Hepatocyte (in vitro differentiated cells): ENCODE measurements around the gene ZNF865. TPM values are rescaled to one million over a fixed set of nuclear protein-coding genes. Genes with fewer than 3 reads are reported as not detected.
A peak's percentile ranks its signal among the peaks of the same experiment; 100 is the strongest.

Experiments used
- DNase-seq: peaks from one replicate; pipeline ENCODE4 v3.0.0-alpha.2; 2016; ENCODE audit warnings: low spot score
- H2AFZ ChIP-seq: fragments of 200-600 bp; sonication (generic); 2 replicates; pipeline ENCODE4 v1.6.0; 2016; ENCODE audit warnings: antibody characterized with exemption, mild to moderate bottlenecking
- H3K27ac ChIP-seq: fragments of 200-600 bp; sonication (generic); 2 replicates; pipeline ENCODE4 v1.5.1; 2016; ENCODE audit warnings: mild to moderate bottlenecking
- H3K27me3 ChIP-seq: fragments of 200-600 bp; sonication (generic); 2 replicates; pipeline ENCODE4 v1.6.1; 2016
- H3K36me3 ChIP-seq: fragments of 200-600 bp; sonication (generic); replicated peaks from 2 replicates; pipeline ENCODE4 v1.5.1; 2016; ENCODE audit warnings: low read depth; ENCODE audit not compliant: insufficient read depth
- H3K4me1 ChIP-seq: fragments of 200-600 bp; sonication (generic); 2 replicates; pipeline ENCODE4 v1.5.1; 2016; ENCODE audit warnings: mild to moderate bottlenecking, moderate library complexity; ENCODE audit not compliant: insufficient read depth
- H3K4me2 ChIP-seq: fragments of 200-600 bp; sonication (generic); 2 replicates; pipeline ENCODE4 v1.6.0; 2016
- H3K4me3 ChIP-seq: fragments of 200-600 bp; sonication (generic); 2 replicates; pipeline ENCODE4 v1.5.1; 2016; ENCODE audit warnings: mild to moderate bottlenecking
- H3K79me2 ChIP-seq: fragments of 200-600 bp; sonication (generic); 2 replicates; pipeline ENCODE4 v1.6.0; 2017; ENCODE audit warnings: mild to moderate bottlenecking
- H3K9me2 ChIP-seq: fragments of 200-600 bp; sonication (generic); replicated peaks from 2 replicates; pipeline ENCODE4 v1.6.0; 2017; ENCODE audit warnings: mild to moderate bottlenecking; ENCODE audit not compliant: insufficient read depth
- H3K9me3 ChIP-seq: fragments of 200-600 bp; sonication (generic); 2 replicates; pipeline ENCODE4 v1.5.1; 2016; ENCODE audit warnings: low read depth, mild to moderate bottlenecking
- H4K20me1 ChIP-seq: fragments of 200-600 bp; sonication (generic); 2 replicates; pipeline ENCODE4 v1.6.0; 2016; ENCODE audit warnings: mild to moderate bottlenecking; ENCODE audit not compliant: insufficient read depth, poor library complexity, severe bottlenecking
- EZH2 ChIP-seq: fragments of 200-600 bp; sonication (generic); IDR thresholded peaks from 2 replicates; pipeline ENCODE4 v1.6.1; 2016; ENCODE audit warnings: antibody characterized with exemption, mild to moderate bottlenecking, borderline replicate concordance
- EZH2phosphoT487 ChIP-seq: fragments of 200-600 bp; sonication (generic); IDR thresholded peaks from one replicate; pipeline ENCODE4 v1.6.1; 2018; ENCODE audit warnings: antibody characterized with exemption, mild to moderate bottlenecking, low read depth, moderate library complexity; ENCODE audit not compliant: unreplicated experiment, severe bottlenecking
- WGBS: methylation state at CpG from one replicate; pipeline ENCODE4 v1.1.6; 2016; ENCODE audit warnings: low lambda C conversion rate; ENCODE audit errors: missing lambda C conversion rate; 5-methylcytosine and 5-hydroxymethylcytosine counted together
- polyA plus RNA-seq: library from polyadenylated mRNA; unstranded; fragments of >200 nt; fragmentation: Nextera tagmentation; extraction: Ambion mirVana; gene quantifications from 2 replicates; pipeline ENCODE4 v1.2.1, GENCODE V29; 2016
- total RNA-seq: library from RNA; depleted of rRNA; stranded (reverse); fragments of >200 nt; gene quantifications from 2 replicates; pipeline ENCODE4 v1.2.3, GENCODE V29; 2014
- TF ChIP-seq, protein P1 (sequence below): fragments of 200-600 bp; sonication (generic); IDR thresholded peaks from 2 replicates; pipeline ENCODE4 v1.5.1; 2016; ENCODE audit warnings: antibody characterized with exemption, mild to moderate bottlenecking; ENCODE audit not compliant: poor library complexity

The ZNF865 gene
- total and polyA plus RNA-seq, 2 experiments from 2014 or later, result 1.7 to 3.0 TPM

DNA sequence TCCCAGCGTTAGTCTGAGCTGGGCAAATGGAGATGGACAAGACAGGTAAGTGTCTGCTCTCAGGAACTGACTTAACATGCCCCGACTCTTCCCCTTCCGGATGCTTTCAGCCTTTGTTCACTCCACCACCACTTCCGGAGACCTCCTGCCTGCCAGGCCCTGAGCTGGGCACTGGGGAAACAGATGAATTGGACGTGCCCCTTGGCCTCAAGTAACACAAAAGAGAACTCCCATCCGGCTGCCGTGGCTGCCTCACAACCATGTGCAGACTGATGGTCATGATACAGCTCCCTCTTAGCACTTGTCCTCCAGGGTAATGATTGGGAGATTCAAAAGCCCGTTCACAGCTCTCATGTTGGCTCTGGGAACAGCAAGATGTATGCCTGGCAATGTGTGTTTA lies 12.0 kb downstream of the ZNF865 start:
- Histone ChIP-seq H3K9me2 (no peaks in the 10 kb centered on the region), H3K27me3 (no peaks in the 10 kb centered on the region), H3K4me1 (no peaks in the 10 kb centered on the region), H3K4me2 (no peak overlapping the region), H2AFZ (no peak overlapping the region), H3K4me3 (no peak overlapping the region), H3K9me3 (no peaks in the 10 kb centered on the region), H3K79me2 (no peaks in the 10 kb centered on the region), H3K27ac (no peak overlapping the region), H3K36me3 (no peaks in the 10 kb centered on the region), H4K20me1 (no peaks in the 10 kb centered on the region)
- TF ChIP-seq EZH2phosphoT487 (no peak), EZH2 (no peak)
- TF ChIP-seq, protein P1, sequence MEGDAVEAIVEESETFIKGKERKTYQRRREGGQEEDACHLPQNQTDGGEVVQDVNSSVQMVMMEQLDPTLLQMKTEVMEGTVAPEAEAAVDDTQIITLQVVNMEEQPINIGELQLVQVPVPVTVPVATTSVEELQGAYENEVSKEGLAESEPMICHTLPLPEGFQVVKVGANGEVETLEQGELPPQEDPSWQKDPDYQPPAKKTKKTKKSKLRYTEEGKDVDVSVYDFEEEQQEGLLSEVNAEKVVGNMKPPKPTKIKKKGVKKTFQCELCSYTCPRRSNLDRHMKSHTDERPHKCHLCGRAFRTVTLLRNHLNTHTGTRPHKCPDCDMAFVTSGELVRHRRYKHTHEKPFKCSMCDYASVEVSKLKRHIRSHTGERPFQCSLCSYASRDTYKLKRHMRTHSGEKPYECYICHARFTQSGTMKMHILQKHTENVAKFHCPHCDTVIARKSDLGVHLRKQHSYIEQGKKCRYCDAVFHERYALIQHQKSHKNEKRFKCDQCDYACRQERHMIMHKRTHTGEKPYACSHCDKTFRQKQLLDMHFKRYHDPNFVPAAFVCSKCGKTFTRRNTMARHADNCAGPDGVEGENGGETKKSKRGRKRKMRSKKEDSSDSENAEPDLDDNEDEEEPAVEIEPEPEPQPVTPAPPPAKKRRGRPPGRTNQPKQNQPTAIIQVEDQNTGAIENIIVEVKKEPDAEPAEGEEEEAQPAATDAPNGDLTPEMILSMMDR, result no peak
- DNase-seq, result no peak
- WGBS, result 96% methylated on average over 8 of the region's 8 CpGs

DNA sequence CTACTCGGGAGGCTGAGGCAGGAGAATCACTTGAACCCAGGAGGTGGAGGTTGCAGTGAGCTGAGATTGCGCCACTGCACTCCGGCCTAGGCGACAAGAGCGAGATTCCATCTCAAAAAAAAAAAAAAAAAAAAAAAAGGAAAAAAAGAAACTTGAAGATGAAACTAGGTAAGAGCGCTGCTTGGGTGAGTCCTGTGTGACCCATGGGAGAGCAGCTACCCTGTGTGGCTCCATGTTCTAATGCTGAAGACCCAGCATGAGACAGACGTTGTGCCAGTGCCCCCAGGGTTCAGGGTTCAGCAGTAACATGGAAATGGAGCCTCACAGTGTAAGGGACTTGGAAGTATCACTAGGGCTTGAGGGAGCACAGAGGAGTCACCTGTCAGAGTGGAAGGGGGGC lies 13.0 kb downstream of the ZNF865 start:
- Histone ChIP-seq H3K4me1 (no peaks in the 10 kb centered on the region), H3K27ac (no peak overlapping the region), H4K20me1 (peaks cover 1% of the 10 kb centered on the region), H3K9me2 (no peaks in the 10 kb centered on the region), H3K9me3 (no peaks in the 10 kb centered on the region), H3K4me2 (no peak overlapping the region), H3K36me3 (no peaks in the 10 kb centered on the region), H3K27me3 (no peaks in the 10 kb centered on the region), H3K4me3 (no peak overlapping the region), H3K79me2 (peaks cover 6% of the 10 kb centered on the region), H2AFZ (no peak overlapping the region)
- no peak for DNase-seq
- TF ChIP-seq, protein P1, result no peak
- TF ChIP-seq EZH2 (no peak), EZH2phosphoT487 (no peak)
- 98% methylated on average over 7 of the region's 7 CpGs for WGBS

DNA sequence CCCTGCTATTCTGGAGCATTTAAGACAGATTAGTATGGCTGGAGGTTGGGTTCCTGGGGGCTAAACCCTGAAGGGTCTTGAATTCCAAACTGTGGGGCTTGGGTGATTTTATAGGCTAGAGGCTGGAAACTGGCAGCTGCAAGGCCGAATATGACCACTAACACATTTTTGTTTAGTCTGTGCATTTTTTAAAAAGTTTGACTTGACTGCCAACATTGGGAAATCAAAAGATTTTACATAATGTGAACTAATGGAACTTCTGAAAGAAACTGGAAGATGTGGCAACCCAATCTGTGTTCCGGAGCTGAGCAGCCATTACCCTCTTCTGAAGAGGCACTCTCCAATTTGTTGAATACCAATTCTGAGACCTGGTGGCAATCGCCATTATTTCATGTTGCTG lies 13.8 kb downstream of the ZNF865 start:
- no peak for TF ChIP-seq EZH2phosphoT487
- TF ChIP-seq, protein P1, result no peak
- no peak for TF ChIP-seq EZH2
- no peaks in the 10 kb centered on the region for H3K9me3 ChIP-seq
- peaks cover 4% of the 10 kb centered on the region for H3K4me1 ChIP-seq
- no peak overlapping the region for H2AFZ ChIP-seq
- no peak for DNase-seq
- H3K36me3 ChIP-seq, result no peaks in the 10 kb centered on the region
- H3K27me3 ChIP-seq, result no peaks in the 10 kb centered on the region
- WGBS, result 83% methylated on average over 3 of the region's 3 CpGs
- H3K4me3 ChIP-seq, result no peak overlapping the region
- H3K4me2 ChIP-seq, result no peak overlapping the region
- no peaks in the 10 kb centered on the region for H3K9me2 ChIP-seq
- peak overlapping the region; percentile 23 for H3K27ac ChIP-seq
- peaks cover 5% of the 10 kb centered on the region for H4K20me1 ChIP-seq
- peaks cover 11% of the 10 kb centered on the region for H3K79me2 ChIP-seq
